ENCODE data around the gene RSPO3. TPM values are rescaled to one million over a fixed set of nuclear protein-coding genes. Genes with fewer than 3 reads are reported as not detected.

RSPO3 gene
- total and polyA plus RNA-seq, 2 of the 13 experiments (the other 11 are each of a cell fraction or from before 2014, with no cell fraction given), result not detected

- intact Hi-C loops (cut with micrococcal nuclease; ENCODE audit: unreplicated experiment) (no loop called here), in situ Hi-C loops (cut with HindIII; ENCODE audit: extremely low pct_ligation_motif_present, low pct_unique_long_range_greater_than_20kb) (no loop called here)
- DNase-seq (ENCODE audit: low spot score) (no peak), FAIRE-seq (no peak), ATAC-seq (no peak)
- ChIA-PET CTCF (ENCODE audit: low intra/inter-chr PET ratio, low total read pairs) (no interaction called here), POLR2A (no interaction called here)
- Histone ChIP-seq H2AFZ (ENCODE audit: low read length) (no peak overlapping the region), H3K9ac (ENCODE audit: insufficient read depth, low read depth, low read length) (no peak overlapping the region), H3K9me3 (ENCODE audit: low read length) (no peaks in the 10 kb centered on the region), H3K4me1 (ENCODE audit: insufficient read depth, low read length) (no peaks in the 10 kb centered on the region), H3K27ac (ENCODE audit: extremely low read length, insufficient read depth, low read length) (no peak overlapping the region), H3K36me3 (replicated peaks in 1 of 2; ENCODE audit: control insufficient read depth in 1 of 2, insufficient read depth in 2 of 2, low read length in 2 of 2) (no peaks in the 10 kb centered on the region), H3K27me3 (ENCODE audit: control insufficient read depth in 1 of 2, insufficient read depth in 2 of 2, low read length in 2 of 2) (no peaks in the 10 kb centered on the region), H3K79me2 (ENCODE audit: insufficient read depth, low read length) (no peaks in the 10 kb centered on the region), H4K20me1 (ENCODE audit: insufficient read depth, low read length) (no peaks in the 10 kb centered on the region), H3K4me3 (replicated peaks in 1 of 3; ENCODE audit: insufficient read depth in 1 of 3, low read depth in 2 of 3, low read length in 3 of 3) (no peak overlapping the region), H3K4me2 (ENCODE audit: low read depth, low read length) (no peak overlapping the region)
- 2% methylated on average over 5 of the region's 5 CpGs for WGBS (ENCODE audit: low lambda C conversion rate)
- BruUV-seq (replicated peaks), result no TSS peak
- TF ChIP-seq GMEB1 (CRISPR knock-in tag; IDR thresholded peaks at IDR 0.05; ENCODE audit: borderline replicate concordance) (no peak), ZZZ3 (CRISPR knock-in tag; IDR thresholded peaks at IDR 0.05; ENCODE audit: borderline replicate concordance) (no peak), ZSCAN12 (CRISPR knock-in tag; IDR thresholded peaks at IDR 0.05) (no peak), HMGXB3 (CRISPR knock-in tag; IDR thresholded peaks at IDR 0.05; ENCODE audit: borderline replicate concordance) (no peak), ZNF281 (CRISPR knock-in tag; IDR thresholded peaks at IDR 0.05; ENCODE audit: borderline replicate concordance) (no peak), ZNF512B (CRISPR knock-in tag; IDR thresholded peaks at IDR 0.05; ENCODE audit: borderline replicate concordance) (no peak), HMGA1 (CRISPR knock-in tag; conservative IDR thresholded peaks at IDR 0.05) (no peak), FOXJ3 (CRISPR knock-in tag; IDR thresholded peaks at IDR 0.05; ENCODE audit: borderline replicate concordance) (no peak), ZNF850 (CRISPR knock-in tag; conservative IDR thresholded peaks at IDR 0.05) (no peak), TMF1 (CRISPR knock-in tag; IDR thresholded peaks at IDR 0.05; ENCODE audit: low read depth) (no peak)
Observed at GRCh38 chr6:127173156-127173940, 54.9 kb downstream of the RSPO3 start.

All from HepG2 (cell line).